Esophagus squamous epithelium (tissue), 4 donors: ENCODE data around the gene CDK2.
"Not testable (repeated sequence)": the region's sequence is repeated elsewhere in the genome, so short reads cannot be mapped to it uniquely, and the experiment has no call there.

Experiments
- POLR2A ChIP-seq, 4 donors: fragments of 450-650 bp; IDR thresholded peaks; one replicate each; pipeline ENCODE4 v1.6.1; 2017; ENCODE audit warnings: antibody characterized with exemption in 4 of 4, mild to moderate bottlenecking in 4 of 4, moderate library complexity in 3 of 4
- TF ChIP-seq, protein P1 (sequence below), 6 experiments: fragments of 450-650 bp in 4 of 6; fragments of 200-600 bp in 2 of 6; sonication (generic) in 2 of 6; IDR thresholded peaks; one replicate each; pipeline ENCODE4 v1.5.1; 2016 to 2019; ENCODE audit warnings: antibody characterized with exemption in 6 of 6, mild to moderate bottlenecking in 4 of 6, moderate library complexity in 4 of 6

DNA sequence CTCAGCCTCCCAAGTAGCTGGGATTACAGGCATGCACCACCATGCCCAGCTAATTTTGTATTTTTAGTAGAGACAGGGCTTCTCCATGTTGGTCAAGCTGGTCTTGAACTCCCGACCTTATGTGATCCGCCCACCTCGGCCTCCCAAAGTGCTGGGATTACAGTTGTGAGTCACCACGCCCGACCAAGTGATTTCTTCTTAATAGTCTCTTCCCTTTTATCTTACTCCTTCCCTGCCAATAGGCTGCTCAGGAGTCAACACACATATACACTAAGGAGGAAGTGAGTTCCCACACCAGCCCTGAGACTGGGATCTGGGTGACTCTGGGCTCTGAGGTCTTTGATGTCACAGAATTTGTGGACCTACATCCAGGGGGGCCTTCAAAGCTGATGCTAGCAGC, 36.7 kb downstream of the CDK2 start:
- TF ChIP-seq, protein P1, sequence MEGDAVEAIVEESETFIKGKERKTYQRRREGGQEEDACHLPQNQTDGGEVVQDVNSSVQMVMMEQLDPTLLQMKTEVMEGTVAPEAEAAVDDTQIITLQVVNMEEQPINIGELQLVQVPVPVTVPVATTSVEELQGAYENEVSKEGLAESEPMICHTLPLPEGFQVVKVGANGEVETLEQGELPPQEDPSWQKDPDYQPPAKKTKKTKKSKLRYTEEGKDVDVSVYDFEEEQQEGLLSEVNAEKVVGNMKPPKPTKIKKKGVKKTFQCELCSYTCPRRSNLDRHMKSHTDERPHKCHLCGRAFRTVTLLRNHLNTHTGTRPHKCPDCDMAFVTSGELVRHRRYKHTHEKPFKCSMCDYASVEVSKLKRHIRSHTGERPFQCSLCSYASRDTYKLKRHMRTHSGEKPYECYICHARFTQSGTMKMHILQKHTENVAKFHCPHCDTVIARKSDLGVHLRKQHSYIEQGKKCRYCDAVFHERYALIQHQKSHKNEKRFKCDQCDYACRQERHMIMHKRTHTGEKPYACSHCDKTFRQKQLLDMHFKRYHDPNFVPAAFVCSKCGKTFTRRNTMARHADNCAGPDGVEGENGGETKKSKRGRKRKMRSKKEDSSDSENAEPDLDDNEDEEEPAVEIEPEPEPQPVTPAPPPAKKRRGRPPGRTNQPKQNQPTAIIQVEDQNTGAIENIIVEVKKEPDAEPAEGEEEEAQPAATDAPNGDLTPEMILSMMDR (IDR thresholded peaks at IDR 0.05), result not testable (repeated sequence)
- not testable (repeated sequence) for TF ChIP-seq POLR2A (IDR thresholded peaks at IDR 0.05)
